Suppressor macrophage (primary cell): ENCODE data around the gene RRAGD.
A peak's percentile ranks its signal among the peaks of the same experiment; 100 is the strongest.

Experiments used
- DNase-seq, 4 experiments: peaks; one replicate each; pipeline ENCODE4 v3.0.0-alpha.2; 2020 to 2022
- total RNA-seq, 17 experiments: gene quantifications; one replicate each; lab custom pipeline; 2026; ENCODE audit warnings: mixed read lengths in 6 of 17, inconsistent platforms in 3 of 17; lab: John Stamatoyannopoulos, UW

The RRAGD gene
- total RNA-seq, result 63.5 to 251 (median 157) reads per million in 17 experiments

- peak; percentile 85 to 94 (median 92) for DNase-seq
Observed at GRCh38 chr6:89412071-89413005, at the start of gene RRAGD. Gene RRAGD (minus strand): TSS chr6:89412273. CDS start chr6:89411993, 280 bp downstream.

- DNase-seq, result no peak
Observed at GRCh38 chr6:89460713-89461112, 48.6 kb upstream of the RRAGD start.

GRCh38 chr6:89459501-89459900, 47.4 kb upstream of the RRAGD start:
- no peak for DNase-seq

- DNase-seq, result no peak
Observed at GRCh38 chr6:89458704-89459103, 46.6 kb upstream of the RRAGD start.

GRCh38 chr6:89454300-89454699, 42.2 kb upstream of the RRAGD start:
- no peak for DNase-seq

GRCh38 chr6:89452281-89452680, 40.2 kb upstream of the RRAGD start:
- no peak for DNase-seq

GRCh38 chr6:89449193-89449592, 37.1 kb upstream of the RRAGD start:
- DNase-seq, result no peak

- no peak for DNase-seq
Observed at GRCh38 chr6:89443658-89444057, 31.6 kb upstream of the RRAGD start.

GRCh38 chr6:89440200-89440599, 28.1 kb upstream of the RRAGD start:
- no peak for DNase-seq

GRCh38 chr6:89439014-89439413, 26.9 kb upstream of the RRAGD start:
- no peak for DNase-seq

GRCh38 chr6:89438248-89438647, 26.2 kb upstream of the RRAGD start:
- DNase-seq, result peak in 1 of 4 experiments; percentile 21

- peak in 1 of 4 experiments; percentile 16 for DNase-seq
Observed at GRCh38 chr6:89436226-89436625, 24.2 kb upstream of the RRAGD start.

- no peak for DNase-seq
Observed at GRCh38 chr6:89434954-89435353, 22.9 kb upstream of the RRAGD start.

GRCh38 chr6:89434150-89434499, 22.1 kb upstream of the RRAGD start:
- DNase-seq, result no peak

GRCh38 chr6:89433252-89434149, 21.4 kb upstream of the RRAGD start:
- peak; percentile 44 to 64 (median 62) for DNase-seq

- peak; percentile 76 to 93 (median 92) for DNase-seq
Observed at GRCh38 chr6:89432875-89433251, 20.8 kb upstream of the RRAGD start, which contains the start of gene ANKRD6. Gene ANKRD6 (plus strand): TSS chr6:89433152. CDS start chr6:89566977, 133,825 bp downstream.

- no peak for DNase-seq
Observed at GRCh38 chr6:89430201-89430962, 18.3 kb upstream of the RRAGD start.

- DNase-seq, result no peak
Observed at GRCh38 chr6:89416796-89417195, 4.7 kb upstream of the RRAGD start.

- no peak for DNase-seq
Observed at GRCh38 chr6:89415185-89415584, 3.1 kb upstream of the RRAGD start.

- DNase-seq, result no peak
Observed at GRCh38 chr6:89414215-89414614, 2.1 kb upstream of the RRAGD start.

GRCh38 chr6:89413006-89413400, 930 bp upstream of the RRAGD start:
- peak in 2 of 4 experiments; percentile 13 to 15 for DNase-seq
